Neutrophil (primary cell): ENCODE results near the gene ACTR3.

Experiments
- H3K27ac ChIP-seq: fragments of 200-600 bp; sonication (generic); 2 replicates; pipeline ENCODE4 v1.5.1; 2016; ENCODE audit warnings: mild to moderate bottlenecking, moderate library complexity
- H3K27me3 ChIP-seq: fragments of 200-600 bp; sonication (generic); 2 replicates; pipeline ENCODE4 v1.6.0; 2016; ENCODE audit warnings: mild to moderate bottlenecking
- H3K36me3 ChIP-seq: fragments of 200-600 bp; sonication (generic); 2 replicates; pipeline ENCODE4 v1.5.1; 2017
- H3K4me1 ChIP-seq, 2 experiments: fragments of 200-600 bp in 1 of 2; sonication (generic) in 1 of 2; 1 replicate in 1 of 2; 2 replicates in 1 of 2; pipeline versions ENCODE4 v1.5.1 to v1.6.1; 2013 to 2016; ENCODE audit warnings: low read depth in 1 of 2, low read length in 1 of 2, mild to moderate bottlenecking in 1 of 2, moderate library complexity in 1 of 2; ENCODE audit not compliant: control insufficient read depth in 1 of 2, insufficient read depth in 1 of 2
- H3K4me3 ChIP-seq, 2 experiments: fragments of 200-600 bp in 1 of 2; sonication (generic) in 1 of 2; 1 replicate in 1 of 2; 2 replicates in 1 of 2; pipeline ENCODE4 v1.5.1; 2013 to 2016; ENCODE audit warnings: low read depth in 1 of 2, low read length in 1 of 2, mild to moderate bottlenecking in 1 of 2, moderate library complexity in 1 of 2
- H3K9me3 ChIP-seq: fragments of 200-600 bp; sonication (generic); 2 replicates; pipeline ENCODE4 v1.5.1; 2016
- TF ChIP-seq, protein P1 (sequence below): fragments of 200-600 bp; sonication (generic); IDR thresholded peaks from 2 replicates; pipeline ENCODE4 v1.5.1; 2016; ENCODE audit warnings: antibody characterized with exemption

The ACTR3 gene

DNA sequence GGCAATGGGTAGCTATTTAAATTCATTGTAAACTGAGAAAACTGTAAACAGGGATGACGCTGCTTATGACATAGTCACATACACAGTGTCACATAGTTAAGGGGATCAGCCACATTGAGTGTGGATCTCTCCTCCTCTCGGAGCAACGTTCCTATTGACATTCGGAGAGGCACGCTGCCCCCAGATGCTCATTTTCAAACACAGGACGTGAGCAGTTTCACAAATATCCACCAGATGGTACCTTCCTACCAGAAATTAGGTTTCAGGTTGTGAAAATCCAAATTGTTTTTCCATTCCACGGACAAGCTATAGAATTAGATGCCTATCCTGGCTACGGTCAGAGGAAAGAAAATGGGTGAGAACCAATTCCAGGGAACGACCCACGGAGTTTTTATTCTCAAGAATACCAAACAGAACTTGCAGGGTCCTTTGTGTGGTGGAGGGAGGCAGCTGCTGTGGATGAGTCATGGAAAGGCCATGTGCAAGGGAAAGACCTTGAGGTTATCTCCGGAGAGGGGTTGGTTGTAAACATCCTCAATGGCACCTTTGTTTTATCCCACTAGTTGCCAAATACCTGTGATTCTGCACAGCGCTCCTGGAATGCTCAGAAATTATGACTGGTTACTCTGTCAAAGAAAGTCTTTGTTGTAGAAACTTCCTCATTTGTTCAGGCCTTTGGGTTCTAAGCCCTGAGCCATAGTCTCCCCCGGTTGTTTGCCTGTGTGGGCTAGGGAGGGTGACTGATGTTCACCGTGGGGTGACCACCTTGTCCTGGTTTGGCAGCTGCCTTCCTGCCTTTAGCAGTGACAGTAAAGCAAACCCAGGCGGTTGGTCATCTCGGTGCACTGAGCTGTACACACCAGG is 88.0 kb downstream of the ACTR3 start:
- Histone ChIP-seq H3K27me3 (no peaks in the 10 kb centered on the region), H3K4me1 (peaks cover 9 to 14% of the 10 kb centered on the region in 2 experiments), H3K36me3 (peaks cover 82% of the 10 kb centered on the region), H3K27ac (peak overlapping the region; percentile 37), H3K9me3 (no peaks in the 10 kb centered on the region), H3K4me3 (no peak overlapping the region)
- TF ChIP-seq, protein P1, sequence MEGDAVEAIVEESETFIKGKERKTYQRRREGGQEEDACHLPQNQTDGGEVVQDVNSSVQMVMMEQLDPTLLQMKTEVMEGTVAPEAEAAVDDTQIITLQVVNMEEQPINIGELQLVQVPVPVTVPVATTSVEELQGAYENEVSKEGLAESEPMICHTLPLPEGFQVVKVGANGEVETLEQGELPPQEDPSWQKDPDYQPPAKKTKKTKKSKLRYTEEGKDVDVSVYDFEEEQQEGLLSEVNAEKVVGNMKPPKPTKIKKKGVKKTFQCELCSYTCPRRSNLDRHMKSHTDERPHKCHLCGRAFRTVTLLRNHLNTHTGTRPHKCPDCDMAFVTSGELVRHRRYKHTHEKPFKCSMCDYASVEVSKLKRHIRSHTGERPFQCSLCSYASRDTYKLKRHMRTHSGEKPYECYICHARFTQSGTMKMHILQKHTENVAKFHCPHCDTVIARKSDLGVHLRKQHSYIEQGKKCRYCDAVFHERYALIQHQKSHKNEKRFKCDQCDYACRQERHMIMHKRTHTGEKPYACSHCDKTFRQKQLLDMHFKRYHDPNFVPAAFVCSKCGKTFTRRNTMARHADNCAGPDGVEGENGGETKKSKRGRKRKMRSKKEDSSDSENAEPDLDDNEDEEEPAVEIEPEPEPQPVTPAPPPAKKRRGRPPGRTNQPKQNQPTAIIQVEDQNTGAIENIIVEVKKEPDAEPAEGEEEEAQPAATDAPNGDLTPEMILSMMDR: no peak

DNA sequence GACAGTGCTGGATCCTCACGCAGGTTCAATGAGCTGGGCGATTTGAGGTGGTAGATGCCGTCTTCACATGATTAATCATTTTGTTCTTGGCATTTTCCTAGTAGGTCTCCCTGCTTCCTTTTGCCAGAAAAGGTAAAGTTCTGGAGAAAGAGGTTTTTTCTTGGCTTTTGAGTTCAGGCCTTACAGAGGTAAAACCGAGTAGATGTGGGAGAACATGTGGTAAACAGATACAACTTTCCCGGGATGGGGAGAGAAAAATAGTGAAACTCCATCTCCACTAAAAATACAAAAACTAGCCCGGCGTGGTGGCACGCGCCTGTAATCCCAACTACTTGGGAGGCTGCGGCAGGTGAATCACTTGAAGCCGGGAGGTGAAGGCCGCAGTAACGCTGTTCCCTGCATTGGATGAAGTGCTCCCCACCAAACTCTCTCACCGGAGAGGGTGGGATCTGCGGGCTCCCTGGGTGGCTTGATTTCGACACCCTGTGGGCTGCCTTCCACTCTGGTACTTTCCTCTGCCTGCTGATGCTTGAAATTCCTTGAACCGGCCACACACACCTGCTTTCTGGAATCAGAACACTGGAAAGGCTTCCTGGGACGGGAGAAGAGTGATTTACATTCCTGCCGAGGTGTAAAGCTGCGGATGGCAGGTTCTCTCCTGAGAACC is 88.8 kb downstream of the ACTR3 start:
- peak overlapping the region; percentile 37 for H3K27ac ChIP-seq
- TF ChIP-seq, protein P1: no peak
- H3K9me3 ChIP-seq: no peaks in the 10 kb centered on the region
- H3K27me3 ChIP-seq: no peaks in the 10 kb centered on the region
- H3K36me3 ChIP-seq: peaks cover 82% of the 10 kb centered on the region
- H3K4me3 ChIP-seq: no peak overlapping the region
- peaks cover 9 to 14% of the 10 kb centered on the region in 2 experiments for H3K4me1 ChIP-seq

DNA sequence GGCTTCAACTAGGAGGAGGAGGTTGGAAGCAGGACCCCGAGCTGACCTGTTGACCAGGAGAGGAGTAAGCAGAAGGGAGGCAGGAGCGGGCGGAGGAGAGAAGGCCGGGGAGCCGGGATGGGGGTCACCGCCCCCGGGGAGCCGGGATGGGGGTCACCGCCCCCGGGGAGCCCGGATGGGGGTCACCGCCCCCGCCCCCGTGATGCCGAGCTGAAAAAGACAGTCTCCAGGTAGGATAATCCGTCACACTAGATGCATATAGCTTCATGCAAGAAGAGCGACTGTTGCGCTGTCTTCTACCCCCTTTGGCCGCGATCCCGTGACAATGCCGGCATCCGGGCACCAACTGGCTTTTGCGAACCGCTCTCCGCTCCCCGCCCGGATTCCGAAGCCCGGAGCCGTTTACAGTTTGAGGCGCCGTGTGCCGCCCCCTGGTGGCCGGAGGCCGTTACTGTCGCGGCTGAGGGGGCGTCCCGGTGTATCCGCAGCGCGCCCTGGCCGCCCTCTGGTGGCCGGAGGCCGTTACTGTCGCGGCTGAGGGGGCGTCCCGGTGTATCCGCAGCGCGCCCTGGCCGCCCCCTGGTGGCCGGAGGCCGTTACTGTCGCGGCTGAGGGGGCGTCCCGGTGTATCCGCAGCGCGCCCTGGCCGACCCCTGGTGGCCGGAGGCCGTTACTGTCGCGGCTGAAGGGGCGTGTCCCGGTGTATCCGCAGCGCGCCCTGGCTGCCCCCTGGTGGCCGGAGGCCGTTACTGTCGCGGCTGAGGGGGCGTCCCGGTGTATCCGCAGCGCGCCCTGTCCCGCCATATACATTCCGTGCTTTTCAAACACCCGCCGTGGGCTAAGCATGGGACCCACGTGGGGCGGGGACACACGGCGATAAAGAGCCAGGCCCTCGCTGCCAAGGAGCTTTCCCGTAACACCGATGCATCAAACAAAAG is 89.6 kb downstream of the ACTR3 start:
- Histone ChIP-seq H3K36me3 (peaks cover 81% of the 10 kb centered on the region), H3K4me1 (peaks cover 9 to 14% of the 10 kb centered on the region in 2 experiments), H3K4me3 (no peak overlapping the region), H3K27ac (peak overlapping the region; percentile 37), H3K27me3 (no peaks in the 10 kb centered on the region), H3K9me3 (no peaks in the 10 kb centered on the region)
- TF ChIP-seq, protein P1: peak; percentile 84

GRCh38 chr2:113980946-113981345 is 91.1 kb downstream of the ACTR3 start:
- TF ChIP-seq, protein P1: no peak

More at GRCh38 chr2:113980946-113981345, 91.1 kb downstream of the ACTR3 start:
- Histone ChIP-seq H3K4me3 (no peak overlapping the region), H3K36me3 (peaks cover 66% of the 10 kb centered on the region), H3K9me3 (no peaks in the 10 kb centered on the region), H3K27me3 (no peaks in the 10 kb centered on the region), H3K27ac (no peak overlapping the region), H3K4me1 (peaks cover 9 to 14% of the 10 kb centered on the region in 2 experiments)
